IPS-18c (cell line): ENCODE measurements around the gene ABCA9.
"Not testable (repeated sequence)": the region's sequence is repeated elsewhere in the genome, so short reads cannot be mapped to it uniquely, and the experiment has no call there.

Source experiments
- H3K4me3 ChIP-seq: 2 replicates; pipeline ENCODE4 v1.7.0; 2013; ENCODE audit warnings: low read depth, mild to moderate bottlenecking, low read length, moderate library complexity; ENCODE audit not compliant: insufficient read depth
- H3K9me3 ChIP-seq: one replicate; pipeline ENCODE4 v1.6.1; 2013; ENCODE audit warnings: mild to moderate bottlenecking, low read length, moderate library complexity; ENCODE audit not compliant: control insufficient read depth, insufficient read depth

Gene ABCA9

DNA sequence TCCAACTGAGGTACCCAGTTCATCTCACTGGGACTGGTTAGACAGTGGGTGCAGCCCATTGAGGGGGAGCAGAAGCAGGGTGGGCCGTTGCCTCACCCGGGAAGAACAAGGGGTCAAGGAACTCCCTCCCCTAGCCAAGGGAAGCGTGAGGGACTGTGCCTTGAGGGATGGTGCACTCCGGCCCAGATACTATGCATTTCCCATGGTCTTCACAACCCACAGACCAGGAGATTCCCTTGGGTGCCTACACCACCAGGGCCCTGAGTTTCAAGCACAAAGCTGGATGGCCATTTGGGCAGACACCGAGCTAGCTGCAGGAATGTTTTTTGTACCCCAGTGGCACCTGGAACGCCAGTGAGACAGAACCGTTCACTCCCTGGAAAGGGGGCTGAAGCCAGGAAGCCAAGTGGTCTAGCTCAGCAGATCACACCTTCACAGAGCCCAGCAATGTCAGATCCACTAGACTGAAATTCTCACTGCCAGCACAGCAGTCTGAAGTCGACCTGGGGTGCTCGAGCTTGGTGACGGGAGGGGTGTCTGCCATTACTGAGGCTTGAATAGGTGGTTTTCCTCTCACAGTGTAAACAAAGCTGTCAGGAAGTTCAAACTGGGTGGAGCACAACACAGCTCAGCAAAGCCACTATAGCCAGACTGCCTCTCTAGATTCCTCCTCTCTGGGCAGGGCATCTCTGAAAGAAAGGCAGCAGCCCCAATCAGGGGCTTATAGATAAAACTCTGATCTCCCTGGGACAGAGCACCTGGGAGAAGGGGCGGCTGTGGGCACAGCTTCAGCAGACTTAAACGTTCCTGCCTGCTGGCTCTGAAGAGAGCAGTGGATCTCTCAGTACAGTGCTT is 9.9 kb upstream of the ABCA9 start:
- not testable (repeated sequence) for H3K9me3 ChIP-seq, H3K4me3 ChIP-seq

DNA sequence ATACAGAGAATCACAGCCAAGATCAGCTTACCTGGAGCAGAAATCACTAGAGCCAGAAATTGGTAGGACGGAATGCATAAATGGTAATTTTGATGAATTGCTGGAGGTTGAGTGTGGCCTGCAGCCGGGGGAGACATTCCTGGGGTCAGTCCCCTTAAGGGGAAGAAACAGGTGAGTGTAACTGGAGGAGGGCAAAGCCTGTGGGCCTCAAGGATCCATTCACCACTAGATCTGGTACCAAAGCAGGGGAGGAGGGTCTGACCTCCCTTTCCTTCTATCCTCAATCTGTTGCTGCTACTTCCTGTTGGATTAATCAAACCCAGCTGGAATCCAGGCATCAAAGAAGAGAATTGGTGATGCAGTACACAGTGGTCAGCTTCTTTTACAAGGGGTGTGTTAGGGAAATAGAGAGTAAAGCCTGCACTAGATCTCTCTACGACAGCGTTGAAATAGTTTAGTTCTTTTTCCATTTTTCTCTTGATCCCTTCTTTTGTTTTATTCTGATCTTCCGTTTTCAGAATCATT is 8.6 kb upstream of the ABCA9 start:
- H3K9me3 ChIP-seq, result no peaks in the 10 kb centered on the region
- H3K4me3 ChIP-seq, result no peak overlapping the region

DNA sequence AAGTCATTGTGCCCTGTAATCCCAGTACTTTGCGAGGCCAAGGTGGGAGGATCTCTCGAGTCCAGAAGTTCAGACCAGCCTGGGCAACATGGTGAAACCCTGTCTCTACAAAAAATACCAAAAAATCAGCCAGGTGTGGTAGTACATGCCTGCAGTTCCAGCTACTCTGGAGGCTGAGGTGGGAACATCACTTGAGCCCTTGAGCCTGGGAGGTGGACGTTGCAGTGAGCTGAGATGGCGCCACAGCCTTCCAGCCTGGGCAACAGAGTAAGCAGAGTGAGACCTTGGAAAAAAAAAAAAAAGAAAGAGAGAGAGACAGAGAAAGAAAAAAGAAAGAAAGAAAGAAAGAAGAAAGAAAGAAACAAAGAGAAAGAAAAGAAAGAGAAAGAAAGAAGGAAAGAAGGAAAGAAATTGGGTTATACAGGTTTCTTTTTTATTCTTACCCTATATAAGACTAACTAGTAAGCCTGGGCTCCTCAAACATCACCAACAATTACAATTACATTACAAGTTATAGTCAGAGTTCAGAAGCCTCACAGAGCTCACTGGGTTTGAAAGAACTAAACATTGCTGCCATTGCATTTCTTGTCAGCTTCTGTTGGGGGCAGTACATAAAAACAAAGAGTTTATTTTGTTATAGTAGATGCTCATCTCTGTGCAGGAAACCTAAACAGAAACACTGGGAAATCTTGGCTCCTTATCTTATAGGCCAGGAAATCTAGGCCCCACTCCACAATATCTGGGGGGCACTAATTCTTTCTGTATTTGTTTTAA is 6.7 kb upstream of the ABCA9 start:
- no peak overlapping the region for H3K4me3 ChIP-seq
- H3K9me3 ChIP-seq, result no peaks in the 10 kb centered on the region

DNA sequence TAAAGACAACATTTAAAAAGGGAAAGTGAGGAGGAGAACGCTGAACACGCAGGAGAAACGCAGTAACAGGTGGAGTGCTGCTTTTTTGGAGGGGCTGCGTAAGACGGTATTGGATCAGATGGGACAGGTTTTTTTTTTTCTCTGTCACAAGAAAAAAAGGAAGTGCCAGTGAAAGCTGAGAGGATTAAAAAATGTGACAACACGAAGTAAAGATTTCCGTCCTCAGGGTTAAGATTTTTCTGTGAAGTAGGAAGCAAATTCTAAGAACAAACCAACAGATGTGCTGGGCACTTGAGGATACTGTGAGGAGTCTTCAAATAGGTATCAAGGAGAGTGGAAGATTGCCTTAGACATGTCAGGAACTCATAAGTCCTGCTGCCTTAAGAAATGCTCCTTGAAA is 5.8 kb upstream of the ABCA9 start:
- Histone ChIP-seq H3K4me3 (no peak overlapping the region), H3K9me3 (no peaks in the 10 kb centered on the region)

DNA sequence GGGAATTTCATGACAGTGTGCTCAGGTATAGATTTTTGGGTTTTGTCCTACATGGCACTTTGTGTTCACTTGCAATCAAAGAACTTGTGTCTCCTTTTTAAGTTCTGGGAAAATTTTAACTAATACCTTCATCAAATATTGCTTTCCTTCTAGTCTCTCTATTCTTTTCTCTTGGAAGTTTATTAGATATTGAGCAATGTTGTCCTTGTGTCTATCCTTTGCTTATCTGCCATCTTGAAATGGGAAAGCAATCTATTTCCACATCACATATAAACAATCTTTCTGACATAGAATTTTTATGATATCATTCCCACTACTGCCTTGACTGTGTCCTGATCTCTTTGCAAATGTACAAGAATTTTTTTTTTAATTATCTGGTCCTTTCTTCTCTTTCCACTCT is 4.4 kb upstream of the ABCA9 start:
- no peaks in the 10 kb centered on the region for H3K9me3 ChIP-seq
- no peak overlapping the region for H3K4me3 ChIP-seq

DNA sequence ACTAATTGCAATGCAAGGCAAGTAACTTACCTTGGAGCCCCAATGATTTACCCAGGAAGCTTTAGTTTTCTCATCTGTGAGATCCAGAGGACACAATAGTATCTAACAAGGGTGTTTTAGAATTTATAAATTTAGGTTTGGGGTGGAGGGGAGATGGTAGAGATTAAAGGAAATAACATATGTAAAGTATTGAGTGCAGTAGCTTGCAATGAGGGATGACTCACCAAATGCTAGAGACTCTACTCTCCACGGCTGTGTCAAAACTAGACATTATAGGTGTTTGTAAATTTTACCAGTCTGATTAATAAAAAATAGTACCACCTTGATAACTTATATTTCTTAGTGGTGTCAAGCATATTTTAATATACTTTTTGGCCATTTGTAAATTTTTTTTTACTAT is 3.7 kb upstream of the ABCA9 start:
- Histone ChIP-seq H3K9me3 (no peaks in the 10 kb centered on the region), H3K4me3 (no peak overlapping the region)

DNA sequence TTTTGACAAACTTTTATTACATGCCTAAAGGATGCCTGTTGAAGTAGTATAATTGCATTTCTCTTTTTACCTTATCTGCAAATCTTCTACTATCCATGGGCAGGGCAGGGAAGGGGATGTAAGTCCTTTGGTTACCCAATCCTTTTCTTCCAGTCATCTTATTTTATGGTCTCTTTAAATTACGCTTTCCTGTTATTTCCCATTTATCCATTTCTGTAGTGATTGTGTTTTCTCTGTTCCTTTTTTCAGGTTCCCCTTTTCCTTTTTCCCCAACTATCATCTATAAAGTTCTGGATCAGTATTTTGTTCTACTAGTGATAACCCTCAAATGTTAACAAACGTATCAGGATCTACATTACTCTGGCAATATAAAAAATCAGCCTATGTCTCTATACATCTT is 3.3 kb upstream of the ABCA9 start:
- Histone ChIP-seq H3K4me3 (no peak overlapping the region), H3K9me3 (no peaks in the 10 kb centered on the region)

DNA sequence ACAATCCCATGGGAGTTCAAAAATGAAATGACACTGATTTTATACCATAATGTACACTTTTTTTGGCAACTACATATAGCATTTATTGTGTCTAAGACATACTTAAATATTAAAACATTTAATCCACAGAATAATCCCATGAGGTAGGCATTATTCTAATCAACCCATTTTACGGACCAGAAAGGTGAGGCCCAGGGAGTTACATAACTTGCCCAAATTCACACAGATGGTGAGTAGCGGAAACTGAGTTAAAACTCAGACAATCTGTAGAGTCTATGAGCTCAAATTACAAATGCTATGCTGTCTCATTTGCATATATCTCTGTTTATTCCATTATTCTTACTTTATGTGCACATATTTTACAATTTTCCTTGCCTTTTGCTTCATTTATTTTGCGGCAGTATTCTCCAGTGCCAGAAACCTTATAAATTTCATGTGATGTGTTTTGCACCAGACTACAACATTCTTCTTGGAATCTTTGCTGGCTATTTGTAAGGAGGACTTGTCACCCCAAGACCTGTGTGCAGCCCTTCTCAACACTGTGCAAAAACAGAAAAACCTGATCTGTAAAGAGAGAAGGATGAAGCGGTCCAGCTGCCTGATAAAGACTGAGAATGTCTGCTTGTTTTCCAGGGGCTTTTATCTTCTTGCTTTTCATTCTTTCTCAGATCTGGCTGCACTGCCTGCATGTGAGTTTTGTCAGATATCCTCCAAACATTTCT is 2.3 kb upstream of the ABCA9 start:
- no peak overlapping the region for H3K4me3 ChIP-seq
- no peaks in the 10 kb centered on the region for H3K9me3 ChIP-seq

DNA sequence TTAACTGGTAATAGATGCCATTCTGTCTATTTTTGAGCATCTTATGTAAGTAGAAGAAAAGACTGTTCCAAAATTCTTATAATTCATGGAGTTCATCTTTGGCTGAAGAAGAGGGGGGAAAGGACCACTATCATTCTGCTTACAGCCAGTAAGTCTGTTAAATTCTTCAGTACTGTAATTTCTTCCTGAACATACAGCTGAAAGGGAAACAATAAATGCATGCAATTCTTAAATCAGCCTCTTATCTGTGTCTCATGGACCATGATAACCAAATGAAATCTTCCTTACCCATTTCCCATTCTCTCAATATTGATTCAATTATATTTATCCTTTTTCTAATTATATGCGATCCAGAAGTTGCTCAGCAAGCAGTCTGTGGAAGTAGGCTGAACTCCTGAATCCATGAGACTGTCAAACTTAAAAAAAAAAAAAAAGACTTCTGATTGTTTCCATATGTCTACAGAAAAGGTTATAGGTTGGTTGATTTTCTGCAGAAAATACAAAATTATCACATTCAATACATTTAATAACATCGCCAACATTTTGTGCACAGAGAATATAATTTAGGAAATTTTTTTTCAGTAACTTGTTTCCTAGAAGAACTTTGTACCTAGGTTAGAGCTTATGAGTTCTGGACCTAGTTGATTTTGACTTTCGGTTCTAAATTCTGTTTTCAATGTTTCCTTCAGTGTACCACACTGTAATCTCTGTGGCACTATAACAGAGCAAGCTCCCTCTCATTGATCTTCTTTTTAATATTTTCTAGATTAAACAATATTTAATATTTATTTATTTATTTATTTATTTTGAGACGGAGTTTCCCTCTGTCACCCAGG is 1.2 kb upstream of the ABCA9 start:
- H3K9me3 ChIP-seq, result no peaks in the 10 kb centered on the region
- no peak overlapping the region for H3K4me3 ChIP-seq

DNA sequence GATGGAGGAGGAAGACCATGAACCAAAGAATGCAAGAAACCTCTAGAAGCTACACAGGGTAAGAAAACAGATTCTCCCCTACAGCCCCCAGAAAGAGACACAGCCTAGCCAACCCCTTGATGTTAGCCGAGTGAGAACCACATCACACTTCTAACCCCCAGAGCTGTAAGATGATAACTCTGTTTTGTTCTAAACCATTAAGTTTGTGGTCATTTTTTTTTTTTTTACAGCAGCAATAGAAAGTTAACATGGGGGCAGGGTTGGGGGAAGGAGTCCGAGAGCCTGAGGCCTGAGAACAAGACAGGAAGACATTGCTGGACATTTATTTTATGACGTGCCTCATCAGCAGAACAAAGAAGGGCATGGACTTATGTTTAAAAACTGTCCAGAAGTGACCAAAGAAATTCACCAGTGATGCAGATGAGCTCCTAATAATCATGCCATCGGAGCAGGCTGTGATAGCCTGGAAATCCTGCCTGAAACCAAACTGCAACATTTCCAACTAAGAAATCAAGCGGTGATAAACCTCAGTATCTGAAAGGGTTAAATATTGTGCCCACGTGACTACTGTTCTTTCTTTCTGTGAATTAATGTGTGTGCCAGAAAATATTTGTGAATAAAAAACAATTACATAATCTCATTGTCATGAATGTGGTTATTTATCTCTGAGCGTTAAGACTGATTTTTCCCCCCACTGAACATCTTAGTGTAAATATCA is 1.1 kb downstream of the ABCA9 start:
- Histone ChIP-seq H3K9me3 (no peaks in the 10 kb centered on the region), H3K4me3 (no peak overlapping the region)

DNA sequence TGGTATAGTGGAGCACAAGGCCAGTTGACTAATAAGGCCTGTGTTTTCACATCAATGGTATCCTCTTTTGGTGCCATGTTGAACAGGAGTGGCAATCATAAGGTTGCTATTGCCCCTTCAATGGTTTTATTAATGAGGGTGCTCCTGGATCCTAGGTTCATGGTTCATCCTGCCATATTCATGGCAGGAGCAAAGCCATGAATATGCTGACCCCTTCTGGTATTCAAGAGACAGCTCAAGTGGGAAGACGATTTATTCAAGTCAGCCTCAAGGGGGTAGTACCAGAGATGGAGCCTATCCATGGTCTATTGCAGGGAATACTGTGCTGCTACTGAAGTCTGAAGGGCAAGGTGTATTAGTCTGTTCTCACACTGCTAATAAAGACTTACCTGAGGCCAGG is 2.6 kb downstream of the ABCA9 start:
- H3K4me3 ChIP-seq, result no peak overlapping the region
- no peaks in the 10 kb centered on the region for H3K9me3 ChIP-seq

DNA sequence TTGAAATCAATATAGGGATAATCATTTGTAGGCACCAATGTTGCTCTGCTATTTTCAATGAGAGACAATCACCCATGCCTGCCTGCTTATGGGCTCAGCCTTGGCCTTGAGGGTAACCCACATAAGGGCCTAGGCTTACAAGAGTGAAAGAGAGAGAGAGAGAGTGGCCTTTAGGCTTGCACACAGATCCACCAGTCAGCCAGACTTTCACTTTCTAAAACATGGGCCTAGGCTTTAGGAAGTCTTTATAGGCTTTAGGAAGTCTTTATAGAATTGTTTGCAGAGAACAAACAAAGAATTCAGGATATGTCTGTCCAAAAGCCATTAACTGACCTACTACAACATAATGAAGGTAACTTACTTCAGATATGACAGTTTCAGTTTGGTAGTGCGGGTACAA is 3.4 kb downstream of the ABCA9 start:
- Histone ChIP-seq H3K4me3 (no peak overlapping the region), H3K9me3 (no peaks in the 10 kb centered on the region)

DNA sequence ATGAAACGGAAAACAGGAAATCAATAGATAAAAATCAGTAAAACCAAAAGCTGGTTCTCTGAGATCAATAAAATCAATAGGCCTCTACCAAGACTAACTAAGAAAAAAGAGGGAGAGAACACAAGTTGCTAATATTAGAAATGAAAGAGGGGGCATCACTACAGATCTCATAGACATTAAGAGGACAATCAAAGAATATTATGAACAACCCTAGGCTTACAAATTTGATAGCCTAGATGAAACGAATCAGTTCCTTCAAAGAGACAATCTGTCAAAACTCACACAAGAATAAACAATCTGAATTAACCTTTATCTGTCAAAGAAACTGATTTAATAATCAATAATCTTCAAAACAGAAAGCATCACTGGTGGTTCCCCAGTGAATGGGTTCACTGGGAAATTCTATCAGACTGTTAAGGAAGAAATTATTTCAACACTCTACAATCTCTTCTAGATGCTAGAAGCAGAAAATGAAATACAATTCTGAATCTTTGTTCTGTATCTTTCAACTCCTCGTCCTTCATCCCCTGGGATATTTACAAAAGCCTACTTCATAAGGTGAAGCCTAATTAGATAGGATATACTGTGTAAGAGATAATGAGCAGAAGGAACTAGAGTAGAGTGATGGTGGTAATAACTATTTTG is 4.4 kb downstream of the ABCA9 start:
- Histone ChIP-seq H3K9me3 (no peaks in the 10 kb centered on the region), H3K4me3 (no peak overlapping the region)

DNA sequence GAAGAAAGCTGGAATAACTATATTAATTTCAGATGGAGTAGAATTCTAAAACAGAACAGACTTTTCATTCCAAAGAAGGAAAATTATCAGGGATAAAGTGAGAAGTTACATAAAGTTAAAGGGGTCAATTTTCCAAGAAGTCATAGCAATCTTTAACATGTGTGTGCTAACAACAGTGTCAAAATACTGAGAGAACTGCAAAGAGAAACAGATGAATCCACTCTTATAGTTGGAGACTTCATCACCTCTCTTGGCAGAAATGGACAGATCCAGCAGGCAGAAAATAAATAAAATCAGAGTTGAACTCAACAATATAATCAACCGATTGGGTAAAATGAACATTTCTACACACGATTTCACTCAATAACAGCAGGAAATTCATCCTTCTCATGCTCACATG is 5.4 kb downstream of the ABCA9 start:
- no peaks in the 10 kb centered on the region for H3K9me3 ChIP-seq

DNA sequence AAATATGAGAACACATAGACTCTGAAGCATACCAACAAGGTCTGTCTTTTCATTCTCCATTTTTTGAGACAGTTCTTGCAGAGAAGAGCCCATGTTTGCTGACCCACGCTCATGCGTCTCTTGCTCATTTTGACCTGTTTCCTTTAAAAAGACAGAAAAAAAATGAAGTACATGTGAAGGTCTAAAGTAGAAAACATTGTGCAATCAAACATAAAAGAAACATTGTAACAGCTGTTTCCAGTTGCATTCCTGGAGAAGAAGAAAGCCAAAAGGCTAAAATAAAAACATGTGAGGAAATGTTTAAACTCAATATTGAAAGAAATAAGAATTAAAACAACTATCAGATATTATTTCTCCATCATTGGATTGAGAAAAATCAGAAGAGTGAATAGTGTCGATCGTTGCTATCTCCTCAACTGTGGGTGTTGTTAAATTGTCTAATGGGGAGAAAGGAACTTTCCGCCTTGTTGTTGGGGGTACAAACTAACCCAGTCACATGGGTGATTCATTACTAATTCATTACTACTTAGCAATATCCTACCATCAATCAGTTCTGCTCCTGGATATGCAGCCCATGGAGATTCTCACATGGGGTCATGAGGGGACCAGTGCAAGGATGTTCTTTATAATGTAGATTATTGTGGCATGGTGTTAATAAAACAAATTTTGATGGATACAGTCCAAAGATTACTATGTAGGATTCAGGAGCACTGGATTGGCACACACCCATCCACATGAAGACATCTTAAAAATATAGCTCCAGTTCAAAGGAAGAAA is 9.5 kb downstream of the ABCA9 start:
- no peaks in the 10 kb centered on the region for H3K9me3 ChIP-seq
- no peak overlapping the region for H3K4me3 ChIP-seq

More for the DNA sequence above, 5.4 kb downstream of the ABCA9 start:
- no peak overlapping the region for H3K4me3 ChIP-seq
